MM.1S (cell line): ENCODE results near the gene PIK3C2G.

Source experiments
- EZH2 ChIP-seq: fragments of 300-600 bp; sonication (generic); optimal IDR thresholded peaks from 2 replicates; pipeline ENCODE3; 2017; ENCODE audit warnings: low read depth, mild to moderate bottlenecking, antibody characterized with exemption, low read length, mixed read lengths
- TF ChIP-seq, protein P1 (sequence below): fragments of 300-600 bp; sonication (generic); IDR thresholded peaks from 2 replicates; pipeline ENCODE4 v1.5.1; 2016; ENCODE audit warnings: antibody characterized with exemption, low read length, mixed read lengths

DNA sequence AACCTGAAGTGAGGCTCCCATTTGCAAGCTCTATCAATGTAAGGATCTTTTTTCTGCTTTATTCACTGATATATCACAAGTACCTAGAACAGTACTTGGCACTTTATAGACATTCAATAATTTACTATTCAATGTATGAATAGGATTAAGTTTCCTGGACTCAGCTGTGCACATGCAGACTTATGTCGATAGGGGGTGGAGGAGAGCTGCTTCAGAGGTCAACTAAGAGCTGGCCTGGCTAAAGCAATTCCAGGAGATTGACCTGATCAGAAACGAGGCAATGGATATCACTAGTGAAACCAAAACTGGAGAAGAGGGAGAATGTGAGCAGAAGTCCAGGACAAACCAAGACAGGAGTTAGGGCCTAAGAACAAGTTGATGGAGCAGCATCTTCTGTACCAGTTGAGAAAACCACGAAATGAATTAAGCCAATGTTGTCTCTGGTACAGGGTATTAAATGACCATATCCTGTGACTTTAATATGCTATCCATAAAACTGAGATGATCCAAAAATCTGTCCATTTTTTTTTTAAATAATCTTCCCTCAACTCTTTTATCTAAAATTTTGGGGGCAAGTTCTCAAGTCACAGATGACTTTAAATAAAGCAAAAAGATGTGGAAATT, 169.2 kb downstream of the PIK3C2G start:
- TF ChIP-seq EZH2, result no peak
- TF ChIP-seq, protein P1, sequence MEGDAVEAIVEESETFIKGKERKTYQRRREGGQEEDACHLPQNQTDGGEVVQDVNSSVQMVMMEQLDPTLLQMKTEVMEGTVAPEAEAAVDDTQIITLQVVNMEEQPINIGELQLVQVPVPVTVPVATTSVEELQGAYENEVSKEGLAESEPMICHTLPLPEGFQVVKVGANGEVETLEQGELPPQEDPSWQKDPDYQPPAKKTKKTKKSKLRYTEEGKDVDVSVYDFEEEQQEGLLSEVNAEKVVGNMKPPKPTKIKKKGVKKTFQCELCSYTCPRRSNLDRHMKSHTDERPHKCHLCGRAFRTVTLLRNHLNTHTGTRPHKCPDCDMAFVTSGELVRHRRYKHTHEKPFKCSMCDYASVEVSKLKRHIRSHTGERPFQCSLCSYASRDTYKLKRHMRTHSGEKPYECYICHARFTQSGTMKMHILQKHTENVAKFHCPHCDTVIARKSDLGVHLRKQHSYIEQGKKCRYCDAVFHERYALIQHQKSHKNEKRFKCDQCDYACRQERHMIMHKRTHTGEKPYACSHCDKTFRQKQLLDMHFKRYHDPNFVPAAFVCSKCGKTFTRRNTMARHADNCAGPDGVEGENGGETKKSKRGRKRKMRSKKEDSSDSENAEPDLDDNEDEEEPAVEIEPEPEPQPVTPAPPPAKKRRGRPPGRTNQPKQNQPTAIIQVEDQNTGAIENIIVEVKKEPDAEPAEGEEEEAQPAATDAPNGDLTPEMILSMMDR, result peak; percentile 89
